Inflammatory macrophage treated with lipopolysaccharide for 1 hour (primary cell): ENCODE results near the gene CT83.

Source experiments
- DNase-seq, 2 donors: peaks; one replicate each; pipeline ENCODE4 v3.0.0-alpha.2; 2020 to 2022

Gene CT83, protein sequence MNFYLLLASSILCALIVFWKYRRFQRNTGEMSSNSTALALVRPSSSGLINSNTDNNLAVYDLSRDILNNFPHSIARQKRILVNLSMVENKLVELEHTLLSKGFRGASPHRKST

GRCh38 chrX:116462822-116463221 lies at the start of gene CT83:
Gene CT83, minus strand, starts transcription at chrX:116462976. Its CDS starts 120 bp downstream, at chrX:116462856.
- no peak for DNase-seq

DNA sequence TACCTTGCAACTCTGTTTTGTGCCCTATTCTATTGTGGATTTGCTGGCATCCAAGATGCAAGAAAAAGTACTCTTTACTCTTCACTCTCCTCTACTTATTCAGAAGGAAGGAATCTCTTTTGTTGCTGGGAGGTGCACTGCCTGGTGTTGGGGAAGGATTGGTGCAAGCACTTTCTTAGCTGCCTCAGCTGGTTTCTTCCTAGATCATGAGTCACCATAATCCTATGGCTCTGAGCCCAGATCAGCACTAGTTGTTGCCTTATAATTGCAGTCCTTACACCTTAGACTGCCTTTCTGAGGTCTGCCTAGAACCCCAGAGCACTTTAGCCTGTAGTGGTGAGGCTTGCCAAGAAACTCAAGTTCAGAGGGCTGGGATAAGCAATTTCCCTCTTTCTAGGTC lies 37.0 kb upstream of the CT83 start:
- DNase-seq, result no peak

GRCh38 chrX:116493271-116493670 lies 30.5 kb upstream of the CT83 start:
- no peak for DNase-seq

DNA sequence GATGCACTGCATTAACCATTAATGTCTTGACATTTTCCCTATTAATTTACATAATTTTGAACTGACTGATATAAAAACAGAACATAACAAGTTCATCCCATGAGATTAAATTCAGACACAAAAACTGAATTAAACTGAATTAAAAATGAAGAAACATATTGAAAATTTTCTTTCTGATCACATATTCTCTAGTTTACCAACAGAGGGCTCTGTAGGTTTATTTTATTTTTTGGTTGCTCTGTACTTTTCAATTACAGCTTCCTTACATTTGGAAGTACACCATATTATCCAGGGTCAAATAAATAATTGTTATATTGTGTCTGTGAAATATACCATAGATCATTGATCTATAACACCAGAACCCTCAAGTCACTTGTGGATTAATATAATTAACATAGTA lies 27.3 kb upstream of the CT83 start:
- no peak for DNase-seq

- DNase-seq, result no peak
Observed at GRCh38 chrX:116480059-116480458, 17.3 kb upstream of the CT83 start.

- DNase-seq, result no peak
Observed at GRCh38 chrX:116449156-116449555, 13.6 kb downstream of the CT83 start.

- DNase-seq, result no peak
Observed at GRCh38 chrX:116436358-116436816, 26.4 kb downstream of the CT83 start, which contains the start of gene SLC6A14. Gene SLC6A14, plus strand, starts transcription at chrX:116436606. Its CDS starts 104 bp downstream, at chrX:116436710.

DNA sequence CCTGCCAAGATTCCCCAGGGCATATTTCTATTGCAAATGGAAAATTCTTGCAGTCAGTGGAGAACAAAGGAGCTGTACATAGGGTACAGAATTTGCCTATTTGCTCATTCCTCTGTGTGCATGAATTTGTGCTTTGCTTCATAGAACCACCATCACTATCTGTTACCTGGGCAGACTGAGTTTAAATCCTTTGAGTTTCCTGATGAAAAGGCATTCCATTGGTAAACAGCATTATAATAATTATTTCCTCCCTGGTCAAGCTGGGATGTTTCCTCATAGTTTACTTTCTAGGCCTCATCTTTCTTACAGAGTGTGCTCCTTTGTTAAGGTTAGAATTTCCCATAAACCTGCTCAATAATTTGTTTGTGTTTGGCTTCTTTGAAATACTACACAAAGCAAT lies 27.2 kb downstream of the CT83 start:
- DNase-seq, result no peak

GRCh38 chrX:116427978-116428377 lies 34.8 kb downstream of the CT83 start:
- no peak for DNase-seq

DNA sequence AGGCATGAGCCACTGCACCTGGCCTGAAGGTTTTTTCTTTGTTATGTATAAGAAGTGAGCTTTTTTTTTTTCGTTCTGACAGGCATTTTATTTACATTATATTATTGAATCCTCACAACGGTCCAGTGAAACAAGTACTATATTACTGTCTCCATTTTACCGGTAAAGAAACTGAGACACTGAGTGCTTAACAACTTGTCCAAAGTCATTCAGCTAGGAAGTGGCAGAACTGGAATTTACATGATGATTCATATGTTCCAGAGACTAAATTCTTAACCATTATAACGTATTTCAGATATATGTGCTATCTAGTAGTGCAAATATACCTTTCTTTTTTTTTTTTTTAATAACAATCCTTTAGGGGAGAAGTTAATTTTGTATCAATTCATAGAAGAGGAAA lies 44.8 kb downstream of the CT83 start:
- DNase-seq, result no peak

DNA sequence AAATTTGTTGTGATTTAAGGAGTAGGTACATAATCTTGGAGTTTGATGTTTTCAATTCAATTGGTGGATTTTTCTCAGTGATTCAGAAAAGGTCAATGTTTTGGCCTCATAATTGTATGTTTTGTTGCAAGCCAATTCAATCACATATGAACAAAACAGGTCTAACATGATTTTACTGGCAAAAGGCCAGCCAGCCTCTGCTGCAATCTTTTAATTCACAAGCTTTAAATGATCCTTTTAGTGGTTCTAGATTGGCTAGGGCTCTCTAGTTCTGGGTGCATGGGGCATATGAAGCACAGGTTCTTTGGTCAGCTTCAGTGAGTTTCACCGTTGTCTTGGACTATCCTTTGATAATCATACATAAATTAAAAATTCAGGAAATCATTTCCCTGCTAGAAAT lies 45.6 kb downstream of the CT83 start:
- DNase-seq, result no peak

- no peak for DNase-seq
Observed at GRCh38 chrX:116413273-116413672, 49.5 kb downstream of the CT83 start.
